DMS79 (cell line): ENCODE measurements around the gene GPR37.

ENCODE experiments used
- DNase-seq: peaks from one replicate; lab custom pipeline; 2025; lab: John Stamatoyannopoulos, UW

The GPR37 gene

DNA sequence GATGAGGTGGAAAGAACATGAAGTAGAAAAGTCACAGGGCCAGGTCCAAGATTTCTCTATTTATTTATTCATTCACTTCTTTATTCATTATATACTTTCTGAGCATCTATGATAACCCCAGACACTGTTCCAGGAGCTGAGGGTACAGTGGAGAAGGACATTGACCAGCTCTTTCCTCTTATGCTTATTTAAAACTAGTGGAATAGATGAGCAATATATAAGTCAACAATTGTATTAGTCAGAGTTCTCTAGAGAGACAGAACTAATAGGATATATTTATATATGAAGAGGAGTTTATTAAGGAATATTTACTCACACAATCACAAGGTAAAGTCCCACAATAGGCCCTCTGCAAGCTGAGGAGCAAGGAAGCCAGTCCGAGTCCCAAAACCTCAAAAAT, 15.0 kb upstream of the GPR37 start:
- DNase-seq = no peak

DNA sequence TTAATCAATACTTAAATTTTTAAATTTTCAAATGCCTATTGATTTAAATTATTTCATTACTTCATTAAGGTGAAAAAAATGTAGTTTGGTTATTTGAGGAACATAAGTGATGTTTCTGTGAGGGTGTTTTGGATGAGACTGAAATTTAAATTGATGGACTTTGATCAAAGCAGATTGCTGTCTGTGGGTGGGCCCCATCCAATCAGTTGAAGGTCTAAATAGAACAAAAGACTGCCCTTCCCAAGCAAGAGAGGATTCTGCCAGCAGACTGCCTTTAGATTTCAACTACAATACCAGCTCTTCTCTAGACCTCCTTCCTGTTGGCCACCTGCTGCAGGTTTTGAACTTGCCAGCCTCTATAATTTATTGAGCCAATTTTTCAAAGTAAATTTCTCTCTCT, 14.5 kb upstream of the GPR37 start:
- no peak for DNase-seq

DNA sequence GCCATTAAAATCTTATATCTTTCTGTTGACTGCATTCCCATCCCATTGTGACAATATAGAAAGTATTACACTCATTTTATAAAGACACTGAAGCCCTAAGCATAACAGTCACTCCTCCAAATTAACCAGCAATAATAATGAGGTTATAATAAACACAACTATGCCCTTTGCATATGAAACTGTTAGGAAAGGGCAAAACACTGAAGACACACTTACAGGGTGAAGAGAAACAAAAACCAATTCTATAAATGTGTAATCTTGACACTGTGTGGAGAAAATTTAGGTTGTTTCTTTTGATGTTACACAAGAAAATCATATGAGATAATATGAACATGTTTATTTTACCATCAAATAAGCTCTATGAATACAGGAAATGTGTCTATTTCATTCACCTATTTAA, 14.0 kb upstream of the GPR37 start:
- DNase-seq = no peak

DNA sequence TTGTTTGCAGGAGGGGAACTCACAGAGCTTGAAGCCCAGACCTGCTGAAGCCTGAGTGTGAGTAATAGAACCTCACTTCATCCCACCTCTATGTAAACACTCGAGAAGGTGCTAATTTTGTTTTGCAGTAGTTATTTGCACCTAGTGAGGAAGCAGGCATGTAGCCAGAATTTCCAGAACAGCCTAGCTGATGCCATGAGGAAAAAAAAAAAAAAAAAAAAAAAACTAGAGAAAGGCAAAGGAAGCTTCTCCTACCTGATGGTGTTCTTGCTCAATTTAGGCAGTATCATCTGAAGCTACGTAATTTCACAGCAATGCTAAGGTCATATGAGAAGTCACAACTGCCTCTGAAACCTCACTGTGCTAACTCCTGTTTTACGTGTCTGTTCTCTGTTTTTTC, 13.6 kb upstream of the GPR37 start:
- DNase-seq = no peak

DNA sequence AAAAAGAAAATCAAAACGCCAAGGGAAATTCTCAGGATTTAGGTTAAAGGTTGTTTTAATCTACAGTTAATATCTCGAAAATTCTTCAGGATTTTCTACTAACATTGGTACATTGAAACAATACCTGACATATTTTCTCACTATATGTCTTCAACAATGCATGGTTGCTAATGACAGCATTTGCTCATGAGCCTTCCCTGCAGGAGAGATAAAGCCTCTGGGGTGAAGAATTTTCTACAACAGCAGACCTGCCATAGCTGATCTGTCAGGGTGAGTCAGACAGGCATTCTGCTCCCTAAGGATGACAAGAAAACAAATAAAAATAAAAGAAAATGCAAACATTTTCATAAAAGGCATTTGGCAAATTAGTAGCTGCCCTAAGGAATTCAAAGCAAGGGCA, 11.7 kb upstream of the GPR37 start:
- no peak for DNase-seq

DNA sequence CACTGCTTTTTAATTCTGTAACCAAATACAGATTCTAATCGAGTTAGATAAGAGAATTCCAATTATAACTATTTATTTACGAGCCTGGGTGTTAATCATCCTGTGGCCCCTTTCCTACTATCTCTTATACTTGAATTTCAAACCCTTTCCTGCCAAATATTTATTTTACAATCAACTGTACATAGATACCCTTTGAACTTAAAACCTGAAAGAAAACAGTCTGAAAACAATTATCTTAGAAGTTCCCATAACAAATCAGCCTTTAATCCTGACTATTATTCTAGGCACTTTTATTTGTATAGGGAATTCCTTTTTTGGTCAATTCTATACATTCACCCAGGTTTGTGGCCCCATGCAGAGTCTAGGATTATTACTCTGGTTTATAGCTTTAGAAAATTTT, 10.6 kb upstream of the GPR37 start:
- DNase-seq = no peak

DNA sequence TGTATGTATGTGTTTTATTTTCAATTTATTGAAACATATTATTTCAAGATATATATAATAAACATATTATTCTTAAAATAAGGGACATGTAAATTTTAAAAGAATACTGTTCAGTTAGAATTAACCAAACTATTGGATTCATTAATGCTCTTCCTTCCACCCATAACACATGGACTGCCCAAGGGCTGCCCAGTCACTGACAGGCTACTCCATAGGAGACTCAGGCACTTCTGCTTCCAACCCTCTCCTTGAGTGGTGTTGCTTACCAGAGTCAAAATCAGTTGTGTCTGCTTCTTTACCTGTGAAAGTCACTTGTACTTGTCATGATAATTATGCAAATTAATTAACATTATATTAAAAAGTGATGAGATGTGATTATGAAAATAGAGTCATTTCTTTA, 9.8 kb upstream of the GPR37 start:
- DNase-seq = no peak

DNA sequence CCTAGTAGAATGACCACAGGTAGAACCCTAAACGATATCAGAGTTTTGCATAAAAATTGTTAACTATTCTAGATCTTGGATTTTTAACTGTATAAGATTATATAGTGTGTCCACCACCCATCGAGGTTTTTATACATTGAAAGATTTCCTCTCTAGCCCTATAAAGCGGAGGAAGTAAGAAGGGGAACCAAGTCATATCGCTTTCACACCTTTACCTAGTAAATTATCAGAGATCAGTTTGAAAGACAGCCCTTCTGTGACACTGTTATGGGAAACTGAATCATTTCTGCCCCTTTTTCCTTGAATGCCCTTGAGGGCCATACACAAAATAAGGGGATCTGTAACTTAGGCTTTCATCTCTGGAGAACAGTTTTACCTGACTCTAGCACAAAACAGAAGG, 8.3 kb upstream of the GPR37 start:
- DNase-seq = no peak

DNA sequence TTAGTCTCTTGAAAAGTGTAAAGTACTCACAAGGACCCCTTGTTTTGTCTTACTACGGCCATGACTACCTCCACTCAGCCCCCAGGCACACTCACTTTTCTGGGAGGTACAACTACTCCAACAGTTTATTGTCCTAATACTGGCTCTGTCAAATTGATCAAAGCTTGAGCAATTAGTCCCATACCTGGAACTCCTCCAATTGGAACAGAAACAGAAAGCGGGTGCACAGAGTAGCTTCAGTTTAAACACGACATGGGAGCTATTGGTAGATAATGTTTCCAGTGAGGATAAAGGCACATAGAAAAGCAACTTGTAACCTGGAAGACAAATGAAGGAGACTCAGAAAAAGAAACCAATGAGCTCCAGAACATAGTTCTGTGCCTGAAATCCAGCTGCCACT, 7.7 kb upstream of the GPR37 start:
- no peak for DNase-seq

DNA sequence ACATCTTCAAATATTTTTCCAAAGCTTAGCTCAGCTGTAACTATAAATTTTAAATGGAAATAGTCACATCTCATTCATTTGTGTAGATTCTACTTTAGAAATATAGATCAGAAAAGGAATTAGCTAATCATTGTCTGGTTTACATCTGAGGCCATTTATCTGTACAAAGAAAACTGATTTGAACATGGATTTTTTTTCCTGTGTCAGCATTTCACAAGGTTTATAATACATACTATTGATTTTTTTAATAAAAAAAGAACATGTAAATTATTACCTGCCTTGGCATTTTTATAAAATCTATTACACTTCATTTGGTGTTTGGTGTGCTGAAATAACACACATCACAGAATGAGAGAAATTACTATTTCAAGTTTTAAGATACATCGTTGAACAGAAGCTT, 3.5 kb upstream of the GPR37 start:
- no peak for DNase-seq

DNA sequence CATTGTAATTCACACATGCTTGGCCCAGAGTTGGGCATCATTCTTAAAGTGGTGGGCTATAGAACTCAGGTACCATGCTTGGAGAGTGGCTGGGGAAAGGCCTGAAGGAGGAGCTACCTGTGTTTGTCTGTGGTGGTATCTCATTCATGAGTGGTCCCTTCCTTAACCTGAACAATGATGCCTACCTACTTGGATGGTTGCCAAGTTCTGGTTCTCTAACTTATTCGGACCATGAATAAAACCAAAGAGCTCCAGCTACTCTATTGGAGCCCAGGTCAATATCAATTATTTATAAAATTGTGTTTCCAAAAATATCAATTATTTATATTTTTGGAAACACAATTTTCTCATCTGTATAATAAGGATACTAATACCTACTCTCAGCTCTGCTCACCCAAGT, 2.9 kb upstream of the GPR37 start:
- DNase-seq = no peak

DNA sequence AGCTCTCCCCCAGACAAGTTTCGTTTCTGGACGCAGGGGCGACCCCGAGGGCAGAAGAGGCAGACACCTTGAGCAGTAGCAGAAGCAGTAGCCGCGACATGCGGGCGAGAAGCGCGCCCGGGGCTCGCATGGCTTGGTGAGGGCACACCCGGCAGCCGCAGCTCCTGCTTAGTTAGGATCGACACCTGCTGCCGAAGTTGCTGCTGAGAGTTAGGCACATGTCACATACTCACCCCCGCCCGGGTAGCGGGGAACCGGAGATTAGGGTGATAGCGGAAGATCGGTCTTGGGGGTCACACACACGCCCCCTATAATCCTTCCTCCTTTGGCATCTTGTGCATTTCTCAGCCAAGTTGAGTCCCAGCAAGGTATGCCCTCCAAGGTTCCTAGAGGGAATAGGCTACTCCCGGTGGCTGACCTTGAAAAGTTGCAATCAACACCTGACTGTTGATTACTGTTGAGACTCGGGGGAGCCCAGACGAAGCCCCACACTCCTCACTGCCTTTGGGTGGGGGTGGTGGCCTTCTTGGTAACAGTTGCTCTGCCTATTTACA, 668 bp downstream of the GPR37 start:
- DNase-seq = no peak

DNA sequence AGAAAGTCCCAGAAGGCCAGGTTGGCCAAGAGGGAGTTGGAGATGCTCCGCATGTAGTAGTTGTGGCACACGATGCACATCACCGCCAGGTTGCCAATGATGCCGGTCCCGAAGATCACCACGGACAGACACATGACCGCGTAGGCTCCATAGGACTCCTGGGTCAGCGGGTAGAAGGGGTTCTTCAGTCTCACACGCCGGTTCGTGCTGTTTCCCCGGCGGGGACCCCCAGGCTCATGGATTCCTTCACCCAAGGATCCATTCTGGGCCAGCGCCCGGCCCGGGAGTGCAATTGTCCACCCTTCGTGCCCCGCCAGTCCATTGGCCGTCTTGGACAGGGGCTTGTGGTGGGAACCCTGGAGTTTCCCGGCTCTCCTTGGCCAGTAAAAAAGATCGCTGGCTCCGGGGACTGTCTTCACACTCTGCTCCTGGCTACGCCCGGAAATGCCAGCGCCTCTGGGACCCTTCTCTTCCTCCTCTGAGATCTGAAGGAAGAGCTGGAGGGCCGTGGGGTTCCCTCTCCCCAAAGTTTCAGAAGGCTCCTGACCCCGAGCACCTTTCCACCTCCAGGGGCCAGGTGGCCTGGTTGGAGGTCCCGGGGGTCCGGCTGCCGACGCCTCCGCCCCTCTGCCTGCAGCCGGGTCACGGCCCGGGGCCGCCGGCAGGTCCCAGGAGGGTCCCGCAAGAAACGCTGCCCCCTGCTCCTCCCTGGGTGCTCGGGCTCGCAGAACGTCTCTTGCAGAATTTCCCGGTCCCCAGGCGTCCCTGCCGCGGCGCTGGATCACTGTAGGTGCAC, 1.3 kb downstream of the GPR37 start:
- DNase-seq = no peak

DNA sequence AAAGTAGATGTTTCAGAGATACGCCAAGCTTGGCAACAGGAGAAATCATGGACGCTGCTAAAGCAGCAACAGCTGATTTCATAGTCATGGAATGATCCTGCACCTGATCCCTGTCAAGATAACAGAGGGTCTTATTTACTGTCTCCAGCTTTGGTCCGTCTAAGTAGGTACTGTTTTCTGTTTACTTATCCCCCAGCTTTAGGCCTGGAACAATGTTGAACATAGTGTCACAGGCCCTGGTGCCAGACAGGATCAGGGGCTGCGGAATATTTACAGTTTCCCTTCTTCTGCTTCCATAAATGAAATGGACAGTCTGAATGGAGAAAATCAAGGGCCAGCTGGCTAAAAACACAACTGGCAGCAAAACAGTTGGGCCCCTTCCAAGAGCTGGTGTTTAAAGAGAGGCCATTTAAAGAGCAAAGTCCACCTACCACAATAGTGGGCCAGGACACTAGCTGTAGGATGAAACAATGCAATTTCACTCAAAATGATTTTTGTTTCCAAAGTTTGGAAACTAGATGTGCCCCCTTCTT, 2.9 kb downstream of the GPR37 start:
- no peak for DNase-seq

DNA sequence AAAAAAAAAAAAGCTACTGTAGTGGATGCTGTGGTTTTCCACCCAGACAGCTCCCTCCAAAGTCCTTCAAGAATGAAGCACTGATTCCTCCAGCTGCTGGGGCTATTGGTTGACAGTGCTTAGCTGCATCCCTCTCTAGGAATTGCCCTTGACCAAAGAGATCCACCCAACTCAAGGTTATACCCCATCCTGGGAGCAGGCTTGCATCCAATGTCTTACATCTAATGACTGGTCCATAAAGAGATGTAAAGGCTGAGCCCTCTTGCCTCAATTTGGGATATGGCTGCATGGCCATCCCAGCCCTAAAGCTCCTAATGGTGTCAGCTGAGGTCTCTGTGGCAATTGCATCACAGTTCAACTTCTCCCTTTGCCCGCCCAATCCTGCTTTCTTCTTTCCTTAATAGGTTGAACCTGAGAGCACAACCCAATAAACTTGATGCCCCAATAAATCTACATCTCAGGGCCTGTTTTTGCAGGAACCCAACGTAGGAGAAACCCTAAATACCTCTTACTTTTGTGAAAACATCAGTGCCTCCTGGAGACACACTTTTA, 4.4 kb downstream of the GPR37 start:
- DNase-seq = no peak

DNA sequence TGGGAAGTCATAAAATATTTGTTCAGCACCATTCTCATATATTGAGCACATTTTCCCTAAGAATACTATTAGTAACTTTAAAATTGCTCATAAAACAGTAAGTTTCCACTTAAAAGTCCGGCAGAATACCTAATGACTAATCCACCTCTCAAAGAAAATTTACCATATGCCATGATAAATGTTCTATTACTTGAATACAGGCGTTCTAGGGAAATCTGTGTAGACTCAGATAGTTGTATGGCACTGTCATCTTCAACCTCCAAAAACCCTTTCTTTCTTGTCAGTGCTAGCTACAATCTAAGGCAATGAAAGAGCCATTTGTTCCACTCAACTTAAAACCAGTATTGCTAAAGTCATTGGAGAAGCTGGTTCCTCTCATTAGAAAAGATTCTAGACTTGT, 7.3 kb downstream of the GPR37 start:
- no peak for DNase-seq

DNA sequence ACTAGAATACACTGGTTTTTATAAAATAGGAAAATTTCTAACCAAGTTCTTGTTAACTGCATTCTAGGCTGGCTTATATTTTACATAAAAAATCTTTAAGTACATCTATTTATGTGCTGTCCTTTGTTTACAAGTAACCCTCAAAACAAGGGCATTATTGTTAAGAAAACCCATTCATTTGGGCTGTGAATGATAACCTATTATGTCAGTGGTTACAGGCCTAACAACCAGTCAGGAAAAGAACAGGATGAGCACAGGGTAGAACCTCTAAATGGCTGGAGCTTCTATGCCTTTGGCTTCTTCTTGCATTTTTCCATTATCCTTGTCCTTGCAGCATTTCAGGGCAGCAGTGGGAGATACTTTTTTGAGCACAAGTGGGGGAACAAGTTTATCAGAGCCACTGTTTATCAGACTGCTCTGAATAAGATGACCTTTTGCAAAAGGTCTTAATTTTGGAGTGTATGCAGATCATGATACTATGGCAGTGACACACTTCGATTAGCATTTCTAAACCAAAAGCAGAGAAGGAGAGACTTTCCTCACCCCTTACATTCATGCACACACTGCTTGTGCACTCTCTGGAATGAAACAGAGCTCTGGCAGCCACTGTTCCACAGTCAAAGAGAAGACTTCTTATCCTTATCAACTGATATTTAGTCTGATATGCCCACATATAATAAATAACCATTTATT, 10.9 kb downstream of the GPR37 start:
- no peak for DNase-seq

DNA sequence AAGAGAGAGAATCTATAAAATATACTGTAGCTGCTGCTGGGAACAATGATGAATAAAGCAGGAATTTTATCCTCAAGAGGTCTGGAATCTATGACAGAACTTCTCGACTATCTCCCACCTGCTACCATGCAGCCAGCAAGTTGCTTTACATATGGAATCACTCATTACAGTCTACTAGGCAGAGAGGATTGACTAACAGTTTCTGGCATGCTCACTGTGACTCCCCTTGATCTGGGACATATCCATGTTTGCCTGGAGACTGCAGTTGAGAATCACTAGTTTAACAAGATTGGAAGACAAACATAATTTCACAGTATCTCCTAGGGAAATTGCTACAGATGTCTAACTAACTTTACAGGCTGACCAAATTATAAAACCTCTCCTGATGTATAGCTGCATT, 13.3 kb downstream of the GPR37 start:
- no peak for DNase-seq

DNA sequence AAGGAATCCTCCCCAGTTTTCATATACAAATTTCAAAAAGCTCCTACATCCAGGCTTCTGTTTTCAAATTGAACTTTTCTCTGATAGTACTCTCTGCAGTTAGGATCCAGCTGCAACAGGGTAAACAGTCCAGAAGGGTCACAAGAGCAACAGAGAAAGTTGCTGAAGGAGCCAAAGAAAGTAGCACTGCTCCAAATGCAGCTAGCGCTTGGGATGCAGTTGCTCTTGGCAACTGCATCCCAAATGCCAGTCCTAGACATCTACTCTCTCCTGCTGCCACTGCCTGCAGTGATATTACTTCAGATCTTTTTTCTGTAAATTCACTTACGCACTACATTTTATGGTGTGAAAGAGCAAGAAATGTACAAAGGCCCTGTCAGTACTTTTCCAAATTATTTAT, 14.6 kb downstream of the GPR37 start:
- DNase-seq = no peak

DNA sequence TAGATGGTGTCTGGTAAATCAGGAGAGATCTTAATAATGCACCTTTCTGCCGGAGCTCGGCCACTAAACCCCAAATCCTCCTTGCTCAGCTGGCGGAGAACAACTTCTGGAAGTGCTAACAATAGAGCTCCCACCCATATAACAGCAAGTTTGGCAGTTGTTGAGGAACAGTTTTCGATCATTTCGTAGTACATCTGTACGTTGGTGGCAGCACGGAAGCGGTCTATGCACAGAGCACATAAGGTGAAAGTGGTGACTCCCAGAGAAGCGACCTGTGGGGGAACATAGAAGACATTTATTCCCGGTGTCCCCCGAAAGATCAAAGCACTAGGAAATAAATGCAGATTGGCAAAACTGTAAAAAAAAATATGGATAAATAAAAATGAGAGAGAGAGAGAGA, 18.5 kb downstream of the GPR37 start:
- DNase-seq = no peak

DNA sequence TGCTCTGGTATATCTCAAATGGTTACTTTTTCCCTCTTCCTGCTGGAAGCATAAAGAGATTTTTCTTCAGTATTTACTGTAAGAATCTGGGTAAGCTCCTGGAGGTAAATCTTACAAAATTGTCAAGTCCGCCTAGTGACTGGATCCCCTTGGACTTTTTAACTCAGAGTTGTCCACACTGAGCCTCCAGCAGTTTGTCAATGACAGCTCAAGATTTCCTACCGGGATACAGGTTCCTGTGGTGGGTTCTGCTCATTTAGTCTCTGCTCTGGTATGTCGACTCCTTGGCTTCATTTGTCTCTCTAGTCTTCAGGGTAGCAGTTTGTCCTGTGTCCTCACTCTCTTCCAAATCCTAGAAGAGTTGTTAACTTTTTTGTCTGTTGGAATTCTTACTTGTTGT, 27.0 kb downstream of the GPR37 start:
- DNase-seq = no peak

DNA sequence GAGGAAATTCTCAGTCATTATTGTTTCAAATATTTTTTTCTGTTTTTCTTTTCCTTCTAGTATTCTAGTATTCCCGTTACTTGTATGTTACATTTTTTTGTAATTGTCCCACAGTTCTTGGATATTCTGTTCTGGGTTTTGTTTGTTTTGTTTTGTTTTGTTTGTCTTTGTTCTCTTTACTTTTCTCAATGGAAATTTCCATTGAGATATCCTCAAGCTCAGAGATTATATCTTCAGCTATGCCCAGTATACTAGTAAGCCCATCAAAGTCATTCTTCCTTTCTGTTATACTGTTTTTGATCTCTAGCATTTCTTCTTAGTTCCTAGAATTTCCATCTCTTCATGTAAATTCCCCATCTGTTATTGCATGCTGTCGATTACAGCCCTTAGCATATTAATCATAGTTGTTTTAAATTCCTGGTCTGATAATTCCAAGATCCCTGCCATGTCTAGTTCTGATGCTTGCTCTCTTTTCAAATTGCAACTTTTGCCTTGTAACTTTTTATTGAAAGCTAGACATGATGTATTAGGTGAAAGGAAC, 27.8 kb downstream of the GPR37 start:
- DNase-seq = no peak

DNA sequence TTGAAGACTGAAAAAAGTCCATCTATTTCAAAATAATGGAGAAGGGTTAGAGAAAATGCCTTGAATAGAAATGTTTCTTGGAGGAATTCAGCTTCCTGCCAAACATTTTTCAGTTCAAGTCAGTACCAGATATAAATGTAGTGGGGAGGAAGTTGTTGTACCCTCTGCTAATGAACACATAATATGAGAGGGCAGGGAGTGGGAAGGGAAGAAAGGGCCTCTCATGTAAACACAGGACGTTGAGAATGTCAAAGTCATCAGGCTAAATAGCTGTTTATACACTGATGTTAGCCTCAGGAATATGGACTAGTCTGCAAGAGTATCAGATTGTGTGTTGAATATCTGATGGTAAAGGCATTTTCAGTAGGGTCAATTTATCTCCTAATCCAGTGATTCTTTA, 37.0 kb downstream of the GPR37 start:
- no peak for DNase-seq
